ENCODE measurements around the gene CNTLN. TPM values are rescaled to one million over a fixed set of nuclear protein-coding genes. Genes with fewer than 3 reads are reported as not detected.

Gene CNTLN
- total and polyA plus RNA-seq, 2 of the 8 experiments (the other 6 are each of a cell fraction or from before 2014, with no cell fraction given) = 4.8 to 10.8 TPM

- H3K23me2 ChIP-seq (ENCODE audit: low read depth, low read length) = no peaks in the 10 kb centered on the region
- no peaks in the 10 kb centered on the region for H3K27me3 ChIP-seq (replicated peaks in 1 of 4; ENCODE audit: control insufficient read depth in 3 of 4, extremely low read depth in 1 of 4, insufficient read depth in 3 of 4, low read length in 3 of 4)
- no peaks in the 10 kb centered on the region for H3K4me1 ChIP-seq (replicated peaks in 1 of 4; ENCODE audit: control insufficient read depth in 3 of 4, insufficient read depth in 4 of 4, low read length in 3 of 4)
- H3K9me3 ChIP-seq (ENCODE audit: insufficient read depth in 2 of 2, low read depth in 1 of 2, low read length in 1 of 2) = no peaks in the 10 kb centered on the region
- ChIA-PET POLR2A (ENCODE audit: partially characterized antibody) (no interaction called here), CTCF (ENCODE audit: partially characterized antibody) (no interaction called here)
- no peak overlapping the region for H4K8ac ChIP-seq (ENCODE audit: extremely low read depth, insufficient read depth, low read length)
- H3K79me2 ChIP-seq (ENCODE audit: control insufficient read depth in 1 of 2, insufficient read depth in 2 of 2, low read length in 2 of 2) = peaks cover 0 to 2% of the 10 kb centered on the region in 2 experiments; a peak in 2 of 4 replicates
- FAIRE-seq (no peak), DNase-seq (ENCODE audit: low read depth in 1 of 2, low spot score in 2 of 2) (no peak)
- H3K79me1 ChIP-seq (ENCODE audit: low read depth, low read length) = no peaks in the 10 kb centered on the region; the same call in 1 of the 2 replicates
- H2BK120ac ChIP-seq (replicated peaks; ENCODE audit: low read depth, low read length) = no peak overlapping the region
- H3K4me2 ChIP-seq (ENCODE audit: insufficient read depth in 1 of 2, low read depth in 2 of 2, low read length in 2 of 2) = no peak overlapping the region
- H3K36me3 ChIP-seq (ENCODE audit: control insufficient read depth in 2 of 4, insufficient read depth in 4 of 4, low read length in 3 of 4) = no peaks in the 10 kb centered on the region
- no peak overlapping the region for H3K4ac ChIP-seq (replicated peaks; ENCODE audit: insufficient read length, low read depth, low read length)
- H2BK15ac ChIP-seq (ENCODE audit: low read length) = no peak overlapping the region
- no peak overlapping the region for H3K18ac ChIP-seq (ENCODE audit: extremely low read depth, low read length)
- H2AK5ac ChIP-seq (ENCODE audit: low read depth, low read length) = no peak overlapping the region
- H3K27ac ChIP-seq (ENCODE audit: low read depth, low read length) = no peak overlapping the region
- H2BK12ac ChIP-seq (ENCODE audit: low read depth, low read length) = no peak overlapping the region
- H3K23ac ChIP-seq (ENCODE audit: insufficient read length) = no peak overlapping the region
- no peak overlapping the region for H2AFZ ChIP-seq (ENCODE audit: low read length)
- no peak overlapping the region for H2BK5ac ChIP-seq (ENCODE audit: low read depth, low read length)
- 95% methylated on average over 7 of the region's 7 CpGs; no CpG with 5 or more reads in 1 of the 2 experiments for WGBS, 2 experiments (ENCODE audit: extremely low coverage in 1 of 2, insufficient coverage in 1 of 2, insufficient read length in 1 of 2, insufficient replicate concordance in 2 of 2, low coverage in 1 of 2, low lambda C conversion rate in 2 of 2, missing lambda C conversion rate in 1 of 2)
- H4K20me1 ChIP-seq (replicated peaks in 1 of 2; ENCODE audit: control insufficient read depth in 1 of 2, insufficient read depth in 2 of 2, low read length in 2 of 2) = no peaks in the 10 kb centered on the region
- H2BK20ac ChIP-seq (ENCODE audit: low read length) = no peak overlapping the region
- H4K5ac ChIP-seq (ENCODE audit: insufficient read length, low read depth, low read length) = no peak overlapping the region
- no peak overlapping the region for H3K56ac ChIP-seq (replicated peaks; ENCODE audit: insufficient read length, low read depth, low read length)
- H3K14ac ChIP-seq (ENCODE audit: insufficient read length) = no peak overlapping the region
- H3K9ac ChIP-seq (replicated peaks in 1 of 4; ENCODE audit: extremely low read depth in 1 of 4, low read depth in 3 of 4, low read length in 3 of 4) = no peak overlapping the region
- no peak overlapping the region for H3K4me3 ChIP-seq (ENCODE audit: extremely low read depth in 1 of 4, insufficient read depth in 2 of 4, low read depth in 3 of 4, low read length in 4 of 4)
- no peak overlapping the region for H4K91ac ChIP-seq (replicated peaks; ENCODE audit: insufficient read length, low read length)
- TF ChIP-seq YY1 (IDR thresholded peaks at IDR 0.05; ENCODE audit: low read depth, low read length) (no peak), CTCF (IDR thresholded peaks at IDR 0.05; ENCODE audit: control extremely low read depth in 1 of 3, insufficient read depth in 1 of 3, low read depth in 1 of 3, low read length in 3 of 3) (no peak), ASH2L (IDR thresholded peaks at IDR 0.05; ENCODE audit: low read length) (no peak), NRF1 (IDR thresholded peaks at IDR 0.05; ENCODE audit: low read depth, low read length) (no peak), TAF7 (optimal IDR thresholded peaks at IDR 0.05; ENCODE audit: borderline replicate concordance, low read depth, low read length) (no peak), RFX5 (IDR thresholded peaks at IDR 0.05; ENCODE audit: borderline replicate concordance, low read depth, low read length) (no peak)
Measured at GRCh38 chr9:17222932-17223331, 88.1 kb downstream of the CNTLN start.
